Effector memory CD4-positive, alpha-beta T cell (primary cell): ENCODE measurements around the gene OVOL3.

Experiments
- DNase-seq, 3 donors: peaks; one replicate each; pipeline ENCODE4 v3.0.0-alpha.2; 2020
- H3K27ac ChIP-seq: 2 replicates; pipeline ENCODE4 v1.7.0; 2013; ENCODE audit warnings: mild to moderate bottlenecking, low read length, moderate library complexity; ENCODE audit not compliant: insufficient read depth, poor library complexity, severe bottlenecking
- H3K27me3 ChIP-seq: replicated peaks from 2 replicates; pipeline ENCODE4 v1.7.0; 2013; ENCODE audit warnings: mild to moderate bottlenecking, low read length; ENCODE audit not compliant: insufficient read depth, control insufficient read depth, poor library complexity, severe bottlenecking
- H3K36me3 ChIP-seq: 2 replicates; pipeline ENCODE4 v1.7.0; 2013; ENCODE audit warnings: mild to moderate bottlenecking, low read length, moderate library complexity; ENCODE audit not compliant: control insufficient read depth, insufficient read depth
- H3K4me1 ChIP-seq: 2 replicates; pipeline ENCODE4 v1.7.0; 2013; ENCODE audit warnings: low read length, mild to moderate bottlenecking; ENCODE audit not compliant: control insufficient read depth, insufficient read depth, poor library complexity, severe bottlenecking
- H3K4me3 ChIP-seq: 2 replicates; pipeline ENCODE4 v1.7.0; 2013; ENCODE audit warnings: low read length, low read depth, mild to moderate bottlenecking; ENCODE audit not compliant: insufficient read depth, poor library complexity, severe bottlenecking
- H3K9me3 ChIP-seq: 2 replicates; pipeline ENCODE4 v1.7.0; 2013; ENCODE audit warnings: mild to moderate bottlenecking, low read length, moderate library complexity; ENCODE audit not compliant: control insufficient read depth

The OVOL3 gene

GRCh38 chr19:36099166-36099785, 11.7 kb upstream of the OVOL3 start:
- H3K36me3 ChIP-seq = peaks cover 4% of the 10 kb centered on the region
- H3K4me3 ChIP-seq = no peak overlapping the region
- no peaks in the 10 kb centered on the region for H3K9me3 ChIP-seq
- no peak for DNase-seq
- no peak overlapping the region for H3K27ac ChIP-seq
- H3K27me3 ChIP-seq = no peaks in the 10 kb centered on the region
- H3K4me1 ChIP-seq = no peaks in the 10 kb centered on the region

DNA sequence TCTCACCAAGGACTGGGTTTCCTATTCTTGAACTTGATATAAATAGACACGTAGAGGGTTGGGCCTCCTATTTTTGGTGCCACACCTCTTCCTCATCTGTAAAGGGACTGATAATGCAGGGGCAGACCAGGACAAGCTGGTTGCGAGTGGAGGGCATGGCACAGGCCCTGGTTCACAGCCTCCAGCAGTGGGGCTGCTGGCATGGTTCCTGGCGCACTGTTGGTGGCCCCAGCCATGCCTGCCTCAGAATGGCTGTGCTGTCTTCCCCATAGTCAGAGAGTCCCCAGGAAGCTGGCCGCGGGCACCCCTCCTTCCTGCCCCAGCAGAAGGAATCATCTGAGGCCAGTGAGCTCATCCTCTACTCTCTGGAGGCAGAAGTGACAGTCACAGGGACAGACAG, 10.5 kb upstream of the OVOL3 start:
- H3K9me3 ChIP-seq = no peaks in the 10 kb centered on the region
- H3K36me3 ChIP-seq = peaks cover 4% of the 10 kb centered on the region
- H3K4me3 ChIP-seq = no peak overlapping the region
- H3K4me1 ChIP-seq = no peaks in the 10 kb centered on the region
- H3K27ac ChIP-seq = no peak overlapping the region
- no peaks in the 10 kb centered on the region for H3K27me3 ChIP-seq
- no peak for DNase-seq

- Histone ChIP-seq H3K27me3 (no peaks in the 10 kb centered on the region), H3K4me3 (no peak overlapping the region), H3K36me3 (peaks cover 4% of the 10 kb centered on the region), H3K9me3 (no peaks in the 10 kb centered on the region), H3K4me1 (no peaks in the 10 kb centered on the region), H3K27ac (no peak overlapping the region)
- DNase-seq = no peak
Measured at GRCh38 chr19:36101550-36102327, 9.2 kb upstream of the OVOL3 start.

GRCh38 chr19:36103040-36103626, 7.8 kb upstream of the OVOL3 start:
- no peaks in the 10 kb centered on the region for H3K27me3 ChIP-seq
- H3K4me1 ChIP-seq = no peaks in the 10 kb centered on the region
- H3K9me3 ChIP-seq = no peaks in the 10 kb centered on the region
- H3K4me3 ChIP-seq = no peak overlapping the region
- no peak for DNase-seq
- H3K36me3 ChIP-seq = peaks cover 4% of the 10 kb centered on the region
- no peak overlapping the region for H3K27ac ChIP-seq

DNA sequence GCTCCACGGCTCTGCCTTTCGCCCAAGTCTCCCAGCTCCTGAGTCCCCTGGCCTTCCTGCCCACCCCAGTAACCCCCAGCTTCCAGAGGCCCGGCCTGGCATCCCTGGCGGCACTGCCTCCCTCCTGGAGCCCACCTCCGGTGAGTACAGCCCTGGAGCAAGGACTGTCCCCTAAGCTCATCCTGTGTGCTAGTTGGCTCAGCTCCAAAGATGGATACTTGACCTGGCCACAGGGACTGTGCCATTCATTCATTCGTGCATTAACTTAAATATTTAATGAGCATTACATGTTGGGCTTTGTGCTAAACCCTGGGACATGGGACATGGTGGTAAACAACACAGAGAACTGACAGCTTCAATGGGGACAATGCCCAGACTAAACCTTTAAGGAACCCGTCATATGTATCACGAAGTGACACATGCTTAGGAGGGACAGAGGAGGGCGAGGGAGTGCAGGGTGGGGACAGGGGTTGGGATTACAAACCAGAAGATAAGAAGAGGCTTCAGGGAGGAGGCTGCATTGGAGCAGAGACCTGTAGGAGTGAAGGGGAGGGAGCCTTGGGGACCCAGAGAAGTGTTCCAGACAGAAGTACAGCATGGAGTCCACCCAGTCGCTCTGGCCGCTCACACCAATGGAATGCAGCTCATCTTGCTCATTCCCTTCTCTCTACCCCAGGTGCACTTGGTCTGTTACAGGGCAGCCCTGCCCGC, 6.9 kb upstream of the OVOL3 start:
- no peak overlapping the region for H3K27ac ChIP-seq
- no peak for DNase-seq
- no peaks in the 10 kb centered on the region for H3K9me3 ChIP-seq
- no peak overlapping the region for H3K4me3 ChIP-seq
- no peaks in the 10 kb centered on the region for H3K4me1 ChIP-seq
- H3K27me3 ChIP-seq = no peaks in the 10 kb centered on the region
- H3K36me3 ChIP-seq = peaks cover 4% of the 10 kb centered on the region

DNA sequence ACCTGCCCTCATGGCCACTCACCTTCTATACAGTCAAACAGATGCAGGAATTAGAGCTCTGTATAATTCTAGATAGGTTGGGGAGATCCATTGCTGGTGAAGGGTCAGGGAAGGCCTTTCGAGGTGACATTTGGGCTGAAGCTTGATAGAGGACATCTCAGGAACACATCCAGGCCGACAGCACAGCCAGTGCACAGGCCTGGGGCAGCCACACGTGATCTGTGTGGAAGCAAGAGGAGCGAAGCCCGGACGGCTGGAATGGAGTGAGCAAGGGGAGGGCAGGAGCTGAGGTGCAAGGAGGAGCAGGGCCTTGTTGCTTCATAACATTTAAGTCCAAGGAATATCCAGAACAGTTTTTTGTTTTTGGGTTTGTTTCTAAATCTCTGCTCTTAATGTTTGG, 4.5 kb upstream of the OVOL3 start:
- H3K9me3 ChIP-seq = no peaks in the 10 kb centered on the region
- DNase-seq = no peak
- H3K27me3 ChIP-seq = no peaks in the 10 kb centered on the region
- H3K36me3 ChIP-seq = peaks cover 8% of the 10 kb centered on the region
- H3K4me3 ChIP-seq = no peak overlapping the region
- no peak overlapping the region for H3K27ac ChIP-seq
- H3K4me1 ChIP-seq = no peaks in the 10 kb centered on the region

DNA sequence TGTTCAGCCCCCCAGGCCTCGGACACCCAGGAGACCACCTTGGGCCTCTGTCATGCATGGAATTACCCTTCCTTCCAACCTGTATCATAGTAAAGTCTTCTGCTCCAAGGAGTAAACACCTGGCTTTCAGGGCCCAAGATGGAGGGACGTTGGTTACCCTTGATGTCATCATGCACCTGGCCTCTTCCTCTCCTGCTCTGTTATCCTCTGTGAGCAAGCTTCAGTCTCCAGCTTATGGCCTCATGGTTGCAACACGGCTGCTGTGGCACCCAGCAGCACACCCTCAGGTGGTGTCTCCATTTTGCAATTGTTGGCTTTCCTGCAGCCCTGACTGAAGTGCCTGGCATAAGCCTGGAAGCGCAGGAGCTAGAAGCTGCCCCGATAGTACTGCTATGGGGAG, 4.0 kb upstream of the OVOL3 start:
- Histone ChIP-seq H3K4me3 (no peak overlapping the region), H3K27ac (no peak overlapping the region), H3K27me3 (no peaks in the 10 kb centered on the region), H3K9me3 (no peaks in the 10 kb centered on the region), H3K4me1 (no peaks in the 10 kb centered on the region), H3K36me3 (peaks cover 8% of the 10 kb centered on the region)
- DNase-seq = no peak

- no peak overlapping the region for H3K27ac ChIP-seq
- peaks cover 24% of the 10 kb centered on the region for H3K36me3 ChIP-seq
- DNase-seq = no peak
- H3K9me3 ChIP-seq = no peaks in the 10 kb centered on the region
- H3K4me3 ChIP-seq = no peak overlapping the region
- no peaks in the 10 kb centered on the region for H3K27me3 ChIP-seq
- peaks cover 3% of the 10 kb centered on the region for H3K4me1 ChIP-seq
Measured at GRCh38 chr19:36108684-36109083, 2.3 kb upstream of the OVOL3 start.

DNA sequence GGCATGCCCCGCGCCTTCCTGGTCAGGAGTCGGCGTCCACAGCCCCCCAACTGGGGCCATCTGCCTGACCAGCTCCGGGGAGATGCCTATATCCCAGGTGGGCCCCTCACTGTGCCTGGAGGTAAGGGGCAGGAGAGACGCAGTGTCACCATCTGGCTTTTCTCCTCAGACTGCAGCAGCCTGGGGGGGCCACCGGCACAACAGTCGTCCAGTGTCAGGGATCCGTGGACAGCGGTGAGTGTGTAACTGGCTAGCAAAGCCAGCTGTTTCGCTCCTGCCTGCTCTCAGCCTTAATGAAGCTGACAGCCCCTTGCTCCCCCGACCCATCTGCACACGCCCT, 227 bp downstream of the OVOL3 start:
- Histone ChIP-seq H3K4me3 (no peak overlapping the region), H3K9me3 (no peaks in the 10 kb centered on the region), H3K27me3 (no peaks in the 10 kb centered on the region), H3K27ac (no peak overlapping the region), H3K4me1 (peaks cover 16% of the 10 kb centered on the region), H3K36me3 (peaks cover 20% of the 10 kb centered on the region)
- DNase-seq = no peak

GRCh38 chr19:36112678-36113077, 1.7 kb downstream of the OVOL3 start:
- Histone ChIP-seq H3K4me3 (no peak overlapping the region), H3K27me3 (no peaks in the 10 kb centered on the region), H3K36me3 (peaks cover 25% of the 10 kb centered on the region), H3K9me3 (no peaks in the 10 kb centered on the region), H3K4me1 (peaks cover 20% of the 10 kb centered on the region), H3K27ac (no peak overlapping the region)
- no peak for DNase-seq
